H1 (cell line): ENCODE results near the gene SCN11A. TPM values are rescaled to one million over a fixed set of nuclear protein-coding genes. Genes with fewer than 3 reads are reported as not detected.

Experiments
- ATF3 ChIP-seq: IDR thresholded peaks from 2 replicates; pipeline ENCODE4 v1.6.1; 2011; ENCODE audit warnings: low read depth, mild to moderate bottlenecking, low read length; ENCODE audit not compliant: insufficient read depth
- CEBPB ChIP-seq: IDR thresholded peaks from 2 replicates; pipeline ENCODE4 v1.6.1; 2012; ENCODE audit warnings: low read depth, low read length
- CTCF ChIP-seq, 3 experiments: IDR thresholded peaks; 1 replicate in 2 of 3; 2 replicates in 1 of 3; pipeline versions ENCODE4 v1.5.1 to v1.6.1; 2011; ENCODE audit warnings: low read length in 3 of 3, mild to moderate bottlenecking in 3 of 3, inconsistent platforms in 2 of 3, low read depth in 1 of 3, moderate library complexity in 1 of 3; ENCODE audit not compliant: insufficient read depth in 1 of 3; ENCODE audit errors: control extremely low read depth in 1 of 3
- E2F6 ChIP-seq: IDR thresholded peaks from 2 replicates; pipeline ENCODE4 v1.6.1; 2012; ENCODE audit warnings: inconsistent platforms
- EGR1 ChIP-seq: IDR thresholded peaks from 2 replicates; pipeline ENCODE4 v1.6.1; 2011; ENCODE audit warnings: low read depth, low read length, borderline replicate concordance
- EP300 ChIP-seq, 2 experiments: IDR thresholded peaks; 1 replicate in 1 of 2; 2 replicates in 1 of 2; pipeline ENCODE4 v1.6.1; 2011 to 2012; ENCODE audit warnings: low read depth in 2 of 2, low read length in 2 of 2, mild to moderate bottlenecking in 2 of 2, borderline replicate concordance in 1 of 2, inconsistent platforms in 1 of 2, moderate library complexity in 1 of 2
- EZH2 ChIP-seq: fragments of 200-600 bp; sonication (generic); IDR thresholded peaks from 2 replicates; pipeline ENCODE4 v1.7.1; 2012; ENCODE audit warnings: low read depth, mild to moderate bottlenecking, moderate library complexity, low read length, inconsistent platforms; ENCODE audit not compliant: severe bottlenecking
- FOSL1 ChIP-seq: IDR thresholded peaks from 2 replicates; pipeline ENCODE4 v1.6.1; 2011; ENCODE audit warnings: mild to moderate bottlenecking, low read depth, low read length, moderate library complexity; ENCODE audit not compliant: insufficient read depth
- JUN ChIP-seq: IDR thresholded peaks from 2 replicates; pipeline ENCODE4 v1.6.1; 2011; ENCODE audit warnings: low read depth, mild to moderate bottlenecking, improper control_type of control experiment, low read length
- KDM1A ChIP-seq: fragments of 200-600, 300-600 bp; sonication (generic); IDR thresholded peaks from 2 replicates; pipeline ENCODE4 v1.7.1; 2016; ENCODE audit warnings: mild to moderate bottlenecking, low read length, borderline replicate concordance
- KDM5A ChIP-seq: fragments of 200-600 bp; IDR thresholded peaks from 2 replicates; pipeline ENCODE4 v1.7.1; 2012; ENCODE audit warnings: mild to moderate bottlenecking, low read length, inconsistent platforms, mixed read lengths
- MAX ChIP-seq: IDR thresholded peaks from 2 replicates; pipeline ENCODE4 v1.6.1; 2012; ENCODE audit warnings: inconsistent platforms
- NANOG ChIP-seq: IDR thresholded peaks from 2 replicates; pipeline ENCODE4 v1.6.1; 2011; ENCODE audit warnings: low read length, low read depth, mild to moderate bottlenecking, inconsistent platforms; ENCODE audit not compliant: insufficient read depth, poor library complexity, severe bottlenecking
- POU5F1 ChIP-seq: IDR thresholded peaks from 2 replicates; pipeline ENCODE4 v1.6.1; 2011; ENCODE audit warnings: low read depth, mild to moderate bottlenecking, low read length, moderate library complexity
- RXRA ChIP-seq: IDR thresholded peaks from 2 replicates; pipeline ENCODE4 v1.6.1; 2011; ENCODE audit warnings: low read depth, mild to moderate bottlenecking, low read length, moderate library complexity; ENCODE audit not compliant: insufficient read depth
- SP1 ChIP-seq: IDR thresholded peaks from 2 replicates; pipeline ENCODE4 v1.6.1; 2011; ENCODE audit warnings: low read depth, low read length
- SP4 ChIP-seq: IDR thresholded peaks from 2 replicates; pipeline ENCODE4 v1.6.1; 2012; ENCODE audit warnings: low read length, inconsistent platforms
- TAF1 ChIP-seq: IDR thresholded peaks from 2 replicates; pipeline ENCODE4 v1.6.1; 2011; ENCODE audit warnings: mild to moderate bottlenecking, low read depth, low read length
- ZNF274 ChIP-seq: IDR thresholded peaks from 2 replicates; pipeline ENCODE4 v1.7.0; 2012; ENCODE audit warnings: low read length, borderline replicate concordance; ENCODE audit errors: extremely low read depth
- polyA plus RNA-seq, 7 experiments: library from polyadenylated mRNA; depleted of rRNA in 3 of 7; stranded (reverse) in 5 of 7; unstranded in 2 of 7; fragments of >200 nt in 5 of 7; fragments of 200-250 nt in 2 of 7; gene quantifications; 1 replicate in 5 of 7; 2 replicates in 1 of 7; 4 replicates in 1 of 7; pipeline versions ENCODE4 v1.2.1 to v1.2.3, GENCODE V29; 2011 to 2013; ENCODE audit warnings: missing spikeins in 2 of 7, mixed read lengths in 2 of 7
- total RNA-seq: library from RNA; stranded (reverse); fragmentation: NEBNext Ultra II Directional; extraction: Animal tissue kit (Norgen Biotek cat#: 25700); gene quantifications from 2 replicates; pipeline ENCODE4 v1.2.1, GENCODE V29; 2021

The SCN11A gene
- total and polyA plus RNA-seq, 2 of the 8 experiments (the other 6 are each of a cell fraction or from before 2014, with no cell fraction given): 0.11 to 0.21 TPM

GRCh38 chr3:39051649-39052561 is at the start of gene SCN11A, which contains the start of gene WDR48 (continued):
- TF ChIP-seq CTCF (IDR thresholded peaks at IDR 0.05; ENCODE audit: control extremely low read depth in 1 of 3, insufficient read depth in 1 of 3, low read depth in 1 of 3, low read length in 3 of 3) (no peak), EZH2 (no peak), KDM1A (no peak), ZNF274 (no peak), FOSL1 (no peak), NANOG (no peak), SP4 (no peak), CEBPB (no peak), E2F6 (no peak; the same call in 1 of the 2 replicates), ATF3 (no peak), SP1 (peak; percentile 41; the same call in 1 of the 2 replicates), EGR1 (peak; percentile 88), JUN (no peak), TAF1 (peak; percentile 98), KDM5A (peak; percentile 97), EP300 (IDR thresholded peaks at IDR 0.05; ENCODE audit: borderline replicate concordance in 1 of 2, low read depth in 2 of 2, low read length in 2 of 2) (0 out of 3 replicates have a peak, but pooled peaks of 1 of the 2 experiments have one; percentile 37), MAX (peak; percentile 62), RXRA (no peak), POU5F1 (no peak)
